Measurements from ENCODE around the gene GATA5. TPM values are rescaled to one million over a fixed set of nuclear protein-coding genes. Genes with fewer than 3 reads are reported as not detected.

Gene GATA5
- polyA plus RNA-seq, 1 of the 3 experiments (the other 2 are of a cell fraction), result not detected

- POLR2A ChIA-PET, result no interaction called here
- CTCF ChIA-PET, result interaction anchor here (1.4 to 2.8 kb wide), 3 partner anchors 8 to 373 kb away, joined by 4 to 16 read pairs (median 5); no protein-coding TSS in a partner anchor
- Histone ChIP-seq H3K36me3 (replicated peaks in 1 of 2; ENCODE audit: control insufficient read depth in 1 of 2, insufficient read depth in 2 of 2, low read length in 1 of 2) (no peaks in the 10 kb centered on the region), H3K9me3 (no peaks in the 10 kb centered on the region), H4K20me1 (ENCODE audit: insufficient read depth) (no peaks in the 10 kb centered on the region), H2AFZ (ENCODE audit: low read depth) (no peak overlapping the region), H3K27ac (ENCODE audit: low read depth in 2 of 2, low read length in 1 of 2) (no peak overlapping the region), H3K9ac (no peak overlapping the region), H3F3A (replicated peaks; ENCODE audit: insufficient read depth) (no peaks in the 10 kb centered on the region), H3K79me2 (ENCODE audit: insufficient read depth) (no peaks in the 10 kb centered on the region), H3K4me1 (ENCODE audit: control insufficient read depth in 1 of 2, insufficient read depth in 2 of 2, low read depth in 1 of 2, low read length in 1 of 2) (no peaks in the 10 kb centered on the region), H3K4me2 (no peak overlapping the region), H3K4me3 (ENCODE audit: low read depth in 2 of 2, low read length in 1 of 2) (no peak overlapping the region), H3K9me2 (no peaks in the 10 kb centered on the region), H3K27me3 (ENCODE audit: insufficient read depth) (no peaks in the 10 kb centered on the region)
- no peak for DNase-seq
- TF ChIP-seq RFX5 (IDR thresholded peaks at IDR 0.05; ENCODE audit: low read length) (no peak), NRF1 (IDR thresholded peaks at IDR 0.05; ENCODE audit: low read depth, low read length) (no peak), USF1 (IDR thresholded peaks at IDR 0.05; ENCODE audit: borderline replicate concordance, low read depth) (no peak), IRF3 (IDR thresholded peaks at IDR 0.05; ENCODE audit: low read depth, low read length) (no peak), NFIC (IDR thresholded peaks at IDR 0.05; ENCODE audit: borderline replicate concordance) (no peak), EP300 (IDR thresholded peaks at IDR 0.05; ENCODE audit: borderline replicate concordance in 1 of 2, low read depth in 1 of 2, low read length in 1 of 2) (no peak), FOXM1 (IDR thresholded peaks at IDR 0.05; ENCODE audit: low read depth) (no peak), TEAD4 (IDR thresholded peaks at IDR 0.05; ENCODE audit: borderline replicate concordance, insufficient read depth) (no peak), ZBTB33 (IDR thresholded peaks at IDR 0.05; ENCODE audit: borderline replicate concordance, low read depth) (no peak), MAX (IDR thresholded peaks at IDR 0.05; ENCODE audit: low read depth) (no peak), ELF1 (IDR thresholded peaks at IDR 0.05) (no peak)
- 68% methylated on average over 23 of the region's 25 CpGs for WGBS (ENCODE audit: low lambda C conversion rate)
Observed at GRCh38 chr20:62417981-62418708, 57.6 kb downstream of the GATA5 start.
